Pulmonary artery endothelial cell (primary cell): ENCODE data around the gene SYK. TPM values are rescaled to one million over a fixed set of nuclear protein-coding genes. Genes with fewer than 3 reads are reported as not detected.
"Not testable (repeated sequence)": the region's sequence is repeated elsewhere in the genome, so short reads cannot be mapped to it uniquely, and the experiment has no call there.

ENCODE experiments used
- DNase-seq: peaks from one replicate; pipeline ENCODE4 v3.0.0-alpha.2; 2011; ENCODE audit warnings: low read depth, low spot score
- total RNA-seq: library from RNA; depleted of rRNA; stranded (reverse); fragments of >200 nt; gene quantifications from 2 replicates; pipeline ENCODE4 v1.2.3, GENCODE V29; 2014

Gene SYK
- total RNA-seq, 1 donor from 2014 or later = 0.07 TPM

DNA sequence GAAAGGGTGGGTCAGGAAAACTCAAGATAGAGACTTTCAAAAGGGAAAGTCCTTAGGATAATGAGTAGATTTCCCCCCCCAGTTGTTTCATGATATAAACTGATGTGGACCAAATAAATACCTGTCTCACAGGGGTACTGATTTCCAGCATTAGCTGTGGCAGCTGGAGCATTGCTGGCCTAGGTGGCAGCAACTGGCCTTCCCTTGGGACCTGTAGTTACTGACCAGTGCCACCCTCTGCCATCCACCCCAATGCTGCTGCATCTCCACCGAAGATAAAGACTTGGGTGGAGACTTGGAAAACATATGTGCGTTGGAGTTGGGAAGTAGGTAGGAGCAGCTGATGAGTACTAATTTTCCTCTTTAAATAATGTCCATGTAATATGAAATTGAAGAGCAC is 71.8 kb downstream of the SYK start:
- DNase-seq = no peak

DNA sequence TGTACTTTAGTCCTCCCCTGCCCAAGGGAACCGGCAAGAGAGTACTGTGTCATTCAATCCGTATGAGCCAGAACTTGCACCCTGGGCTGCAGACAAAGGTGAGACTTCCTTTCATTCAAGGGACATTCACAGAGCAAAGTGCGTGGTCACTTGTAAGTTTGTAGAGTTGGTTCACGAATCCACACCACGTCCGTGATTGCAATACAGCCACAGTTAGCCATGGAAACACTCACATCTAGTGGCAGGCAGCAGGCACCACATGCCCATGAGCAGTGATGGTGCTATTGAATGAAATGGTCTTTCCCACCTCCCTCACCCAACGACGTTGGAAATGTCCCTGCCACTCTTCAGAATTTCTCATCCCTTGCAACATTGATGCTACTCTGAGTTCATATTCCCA is 72.6 kb downstream of the SYK start:
- DNase-seq = no peak

DNA sequence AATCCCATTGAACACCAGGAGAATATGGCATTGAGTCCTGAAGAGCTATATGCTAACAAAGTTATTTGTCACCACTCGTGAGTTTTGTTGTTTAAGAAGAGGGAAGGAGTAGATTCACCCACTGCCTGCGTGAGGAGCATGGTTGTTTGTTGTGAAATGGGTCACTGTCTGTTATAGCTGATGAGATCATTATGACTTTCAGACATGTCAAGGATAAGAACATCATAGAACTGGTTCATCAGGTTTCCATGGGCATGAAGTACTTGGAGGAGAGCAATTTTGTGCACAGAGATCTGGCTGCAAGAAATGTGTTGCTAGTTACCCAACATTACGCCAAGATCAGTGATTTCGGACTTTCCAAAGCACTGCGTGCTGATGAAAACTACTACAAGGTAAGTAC is 76.9 kb downstream of the SYK start:
- DNase-seq = no peak

DNA sequence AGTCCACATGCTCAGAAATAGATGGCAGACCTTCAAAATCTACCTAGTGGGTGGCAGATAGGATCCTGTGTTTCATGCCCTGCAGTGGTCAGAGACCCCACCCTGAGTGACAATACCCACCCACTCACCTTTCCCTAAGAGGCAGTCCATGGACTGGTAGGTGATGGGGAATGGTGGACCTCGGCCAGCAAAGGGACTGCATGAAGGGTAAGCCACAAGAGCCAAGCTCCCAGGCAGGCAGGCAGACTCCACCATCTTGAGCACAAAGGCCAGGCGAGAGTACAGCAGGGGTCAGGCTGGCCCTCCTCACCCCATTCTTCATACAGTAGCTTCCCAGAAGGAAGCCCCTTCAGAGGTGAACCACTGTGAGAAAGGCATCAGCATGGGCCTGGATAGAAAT is 78.4 kb downstream of the SYK start:
- DNase-seq = no peak

DNA sequence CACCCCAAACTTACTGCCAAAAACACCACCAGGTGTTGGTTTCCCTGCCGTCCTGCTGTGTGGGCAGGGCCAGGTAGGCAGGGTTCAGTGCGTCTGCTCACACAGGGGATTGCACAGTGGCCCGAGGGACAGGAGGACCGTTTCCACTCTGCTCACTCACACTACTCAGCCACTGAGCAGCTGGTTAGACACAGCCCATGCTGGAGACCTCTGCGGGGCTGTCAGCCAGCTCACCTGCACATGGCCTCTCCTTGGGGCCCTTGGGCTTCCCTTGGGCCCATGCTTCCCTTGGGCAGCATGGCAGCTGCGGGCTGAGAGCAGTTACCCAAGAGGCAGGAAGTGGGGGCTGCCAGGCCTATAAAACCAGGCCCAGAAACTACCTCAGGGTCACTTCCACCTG is 79.0 kb downstream of the SYK start:
- no peak for DNase-seq

DNA sequence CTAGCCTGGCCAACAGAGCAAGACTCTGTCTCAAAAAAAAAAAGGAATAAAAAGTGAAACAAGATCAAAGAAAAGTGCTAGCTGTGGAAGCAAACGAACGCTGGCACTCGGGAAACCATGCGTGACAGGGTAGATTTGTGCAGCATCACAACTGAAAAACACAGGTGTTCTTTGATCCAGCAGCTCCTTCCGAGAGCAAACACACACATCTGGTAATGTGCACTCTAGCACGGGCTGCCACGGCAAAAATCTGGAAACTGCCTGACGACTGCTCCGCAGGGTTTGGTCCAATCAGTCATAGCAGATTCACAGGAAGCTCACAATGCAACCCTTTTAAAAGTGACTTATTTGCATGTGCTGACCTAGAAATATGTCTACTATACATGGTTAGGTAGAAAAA is 80.0 kb downstream of the SYK start:
- no peak for DNase-seq

DNA sequence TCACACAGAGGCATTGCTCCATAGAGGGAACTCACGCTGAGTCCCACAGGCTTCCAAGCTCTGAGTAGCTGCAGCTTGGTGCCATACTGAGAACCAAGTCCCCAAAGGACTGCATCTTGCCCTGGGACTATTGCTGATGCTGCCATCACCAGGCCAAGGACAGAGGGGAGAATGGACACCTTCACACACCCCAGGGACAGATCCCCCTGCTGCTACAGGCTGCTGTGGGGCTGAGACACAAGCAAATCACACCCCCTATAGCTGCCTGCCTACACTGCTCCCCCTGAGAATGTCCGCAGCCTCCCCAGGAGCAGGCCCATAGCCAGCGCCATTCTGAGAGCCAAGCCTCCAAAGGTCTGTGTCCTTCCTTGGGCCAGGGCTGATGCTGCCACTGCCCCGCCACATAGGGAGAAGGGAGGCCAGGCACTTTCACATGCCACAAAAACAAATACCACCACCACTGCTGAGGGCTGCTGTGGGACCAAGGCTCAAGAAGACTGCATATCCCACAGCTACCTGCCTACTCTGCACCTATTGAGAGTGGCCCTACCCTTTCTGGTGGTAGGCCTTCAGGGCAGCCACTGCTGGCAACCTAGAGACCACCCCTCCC is 81.5 kb downstream of the SYK start:
- DNase-seq = no peak

DNA sequence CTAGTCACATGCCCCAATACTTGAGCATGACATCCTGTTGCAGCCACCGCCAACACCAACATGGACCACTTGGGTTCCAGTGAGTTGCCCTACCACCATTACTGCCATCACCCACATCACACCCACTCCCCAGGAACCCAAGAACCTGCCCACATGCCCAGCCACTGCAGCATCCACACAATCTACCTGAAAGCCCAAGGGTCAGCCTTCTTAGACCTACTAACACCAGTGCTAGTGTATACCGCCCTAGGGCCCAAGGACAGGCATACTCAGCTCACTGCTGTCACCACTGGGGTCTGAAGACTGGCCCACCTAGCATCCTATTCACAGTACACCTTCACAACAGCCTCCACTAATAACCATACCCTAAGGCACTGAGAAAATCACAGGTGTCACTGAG is 82.0 kb downstream of the SYK start:
- DNase-seq = no peak

DNA sequence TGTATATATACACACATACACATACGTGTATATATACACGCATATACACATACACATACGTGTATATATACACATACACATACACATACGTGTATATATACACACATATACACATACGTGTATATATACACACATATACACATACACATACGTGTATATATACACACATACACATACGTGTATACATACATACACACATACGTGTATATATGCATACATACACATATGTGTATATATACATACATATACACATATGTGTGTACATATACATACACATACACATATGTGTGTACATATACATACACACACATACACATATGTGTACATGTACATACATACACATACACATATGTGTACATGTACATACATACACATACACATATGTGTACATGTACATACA is 82.6 kb downstream of the SYK start:
- DNase-seq = no peak

DNA sequence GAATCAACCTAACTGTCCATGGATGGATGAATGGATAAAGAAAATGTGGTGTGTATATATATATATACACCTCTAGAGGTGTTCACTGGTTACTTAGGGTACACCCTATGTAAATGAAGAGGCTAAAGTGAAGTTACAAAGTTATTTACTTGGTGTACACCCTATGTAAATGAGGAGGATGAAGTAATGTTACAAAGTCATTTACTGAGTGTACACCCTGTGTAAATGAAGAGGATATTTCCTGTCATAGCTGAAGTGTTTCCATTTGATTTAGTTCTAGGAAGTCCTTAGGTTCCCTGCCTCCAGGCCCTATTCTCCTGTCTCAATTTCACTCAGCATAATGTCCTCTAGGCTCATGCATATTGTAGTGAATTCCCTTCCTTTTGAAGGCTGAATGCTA is 85.2 kb downstream of the SYK start:
- DNase-seq = not testable (repeated sequence)

DNA sequence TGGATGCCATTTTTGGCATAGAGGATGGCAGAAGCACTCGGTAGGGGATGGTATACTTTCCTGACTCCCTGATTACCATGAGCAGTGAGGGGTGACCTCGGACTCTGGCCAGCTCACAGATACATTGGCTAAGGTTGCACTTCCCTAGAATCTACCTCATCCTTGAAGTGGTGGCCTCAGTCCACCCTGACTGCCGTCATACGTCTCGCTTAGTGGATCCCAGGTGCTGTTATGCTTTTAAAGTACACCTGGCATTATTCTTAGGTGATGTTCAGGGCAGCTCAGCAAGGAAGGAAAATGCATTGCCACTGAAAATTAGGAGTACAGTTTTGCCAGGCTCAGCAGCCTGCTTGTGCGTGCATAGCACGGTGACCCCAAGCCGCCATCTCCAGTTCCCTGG is 87.3 kb downstream of the SYK start:
- DNase-seq = no peak

DNA sequence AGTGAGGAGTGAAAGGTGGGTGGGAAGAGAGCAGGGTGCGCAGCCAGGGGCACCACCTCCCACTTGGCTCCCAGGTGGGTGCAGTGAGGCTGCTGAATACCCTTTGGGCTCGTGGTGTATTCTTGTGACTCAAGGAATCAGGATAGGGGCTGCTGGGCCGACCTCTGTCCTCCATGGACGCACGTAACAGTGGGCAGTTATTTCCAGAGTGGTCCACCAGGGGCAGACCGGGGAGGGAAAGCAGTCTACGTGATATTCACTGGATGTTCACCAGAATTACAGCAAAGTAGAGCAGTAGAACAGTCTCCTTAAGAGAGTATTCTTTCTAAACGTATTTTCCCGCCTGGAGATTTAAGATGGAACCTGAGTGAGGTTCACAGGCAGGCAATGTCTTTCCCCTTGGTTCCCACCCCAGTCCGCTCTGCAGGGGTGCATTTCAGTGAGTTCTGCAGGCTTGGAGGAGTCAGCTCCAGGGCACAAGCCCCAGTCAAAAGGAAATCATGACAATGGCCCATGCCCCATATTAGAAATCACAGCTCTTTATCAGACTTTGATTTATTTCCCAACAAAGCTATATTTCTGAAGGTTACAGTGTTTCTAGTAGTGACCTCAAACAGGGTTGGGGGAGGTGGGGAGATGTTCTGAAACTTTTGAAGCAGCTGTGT is 88.7 kb downstream of the SYK start:
- no peak for DNase-seq

DNA sequence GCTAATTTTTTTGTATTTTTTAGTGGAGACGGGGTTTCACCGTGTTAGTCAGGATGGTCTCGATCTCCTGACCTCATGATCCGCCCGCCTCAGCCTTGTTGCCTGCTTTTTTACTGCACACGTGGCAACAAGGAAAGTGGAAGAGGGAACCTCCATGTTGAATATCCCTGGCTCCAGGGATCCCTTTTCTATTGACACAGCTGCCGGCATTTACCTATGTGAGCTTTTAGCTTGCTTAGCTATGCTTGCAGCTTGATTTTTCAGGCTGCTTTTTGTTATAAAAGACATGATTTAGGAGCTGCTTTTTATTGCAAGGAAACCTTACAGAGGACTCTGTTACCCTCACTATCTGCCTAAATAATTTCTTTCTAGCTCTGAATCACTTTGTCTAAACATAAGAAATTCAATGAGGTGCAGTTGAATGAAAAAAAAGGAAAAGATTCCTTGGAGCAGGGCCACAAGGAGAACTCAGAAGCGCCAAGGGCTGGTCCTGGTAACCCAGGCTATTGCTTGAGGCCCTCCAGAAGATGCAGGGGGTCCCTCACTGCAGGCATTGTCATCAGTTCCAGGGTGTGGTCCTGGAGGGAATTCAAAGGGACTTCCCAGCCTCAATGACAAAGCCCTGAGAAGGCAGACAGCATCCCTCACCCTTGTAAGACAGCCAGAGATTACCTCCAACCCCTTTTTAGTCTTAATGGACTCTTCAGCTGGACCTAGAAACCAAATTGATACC is 89.9 kb downstream of the SYK start:
- DNase-seq = no peak

DNA sequence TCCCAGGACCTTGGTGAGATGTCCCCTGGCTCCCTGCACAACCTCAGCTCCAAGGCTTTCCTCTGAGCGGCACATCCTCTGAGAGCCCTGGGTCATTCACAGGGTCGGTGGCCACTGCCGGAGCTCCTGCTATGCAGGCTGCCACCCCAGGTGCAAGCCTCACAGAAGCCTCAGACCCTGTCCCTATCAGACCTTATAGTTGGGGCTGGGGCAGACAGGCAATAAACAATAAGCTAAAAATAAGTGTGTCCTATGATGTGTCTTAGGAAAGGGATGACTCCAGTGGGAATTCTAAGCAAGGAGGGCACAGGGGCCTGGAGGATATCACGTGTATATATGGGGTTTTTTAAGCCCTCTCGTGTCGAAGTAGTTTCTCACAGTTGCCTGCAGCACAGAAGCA is 91.3 kb downstream of the SYK start:
- no peak for DNase-seq

DNA sequence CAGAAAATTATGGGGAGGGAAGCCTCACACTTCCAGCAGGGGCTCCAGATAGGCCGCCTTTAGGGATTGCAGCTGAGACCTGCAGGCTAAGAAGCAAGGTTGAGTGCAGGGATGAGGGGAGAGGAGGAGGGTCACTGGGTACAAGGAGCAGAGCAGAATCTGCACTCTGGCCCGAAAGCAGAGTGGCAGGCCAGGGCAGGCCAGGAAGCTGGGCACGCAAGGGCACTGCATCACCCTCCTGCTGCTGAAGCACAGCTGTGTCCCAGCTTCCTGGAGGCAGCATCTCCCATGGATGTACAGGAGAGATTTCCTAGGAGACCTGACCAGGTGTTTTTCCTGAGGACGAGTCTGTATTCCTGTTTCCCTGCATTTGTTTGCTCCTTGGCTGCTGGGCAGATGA is 92.1 kb downstream of the SYK start:
- no peak for DNase-seq

DNA sequence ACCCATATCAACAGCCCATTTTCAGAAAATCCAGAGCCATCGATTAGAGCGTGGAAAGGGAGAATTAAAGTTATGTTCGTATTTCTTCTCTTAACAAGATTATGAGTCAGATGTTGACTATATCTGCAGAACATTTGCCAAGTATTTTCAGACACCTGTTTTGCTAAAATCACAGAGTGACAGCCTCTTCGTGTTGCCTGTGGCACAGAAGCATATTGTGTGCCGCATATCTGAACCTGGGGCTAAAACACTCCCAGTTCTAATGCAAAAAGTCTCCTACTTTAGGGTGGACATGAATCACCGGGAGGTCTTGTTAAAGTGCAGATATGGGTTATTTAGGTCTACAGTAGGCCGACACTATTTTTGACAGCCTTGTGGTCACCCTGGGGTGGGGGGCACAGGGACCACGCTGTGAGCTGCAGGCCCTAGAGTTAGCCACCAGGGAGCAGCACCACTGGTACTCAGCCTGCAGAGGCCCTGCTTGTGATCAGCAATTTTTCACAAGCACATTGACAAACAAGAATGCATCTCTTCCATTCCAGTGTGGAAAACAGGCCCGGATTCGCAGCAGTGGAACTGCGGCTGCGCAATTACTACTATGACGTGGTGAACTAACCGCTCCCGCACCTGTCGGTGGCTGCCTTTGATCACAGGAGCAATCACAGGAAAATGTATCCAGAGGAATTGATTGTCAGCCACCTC is 93.5 kb downstream of the SYK start:
- no peak for DNase-seq

DNA sequence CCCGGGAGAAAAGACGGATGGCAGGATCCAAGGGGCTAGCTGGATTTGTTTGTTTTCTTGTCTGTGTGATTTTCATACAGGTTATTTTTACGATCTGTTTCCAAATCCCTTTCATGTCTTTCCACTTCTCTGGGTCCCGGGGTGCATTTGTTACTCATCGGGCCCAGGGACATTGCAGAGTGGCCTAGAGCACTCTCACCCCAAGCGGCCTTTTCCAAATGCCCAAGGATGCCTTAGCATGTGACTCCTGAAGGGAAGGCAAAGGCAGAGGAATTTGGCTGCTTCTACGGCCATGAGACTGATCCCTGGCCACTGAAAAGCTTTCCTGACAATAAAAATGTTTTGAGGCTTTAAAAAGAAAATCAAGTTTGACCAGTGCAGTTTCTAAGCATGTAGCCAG is 94.2 kb downstream of the SYK start:
- DNase-seq = no peak

DNA sequence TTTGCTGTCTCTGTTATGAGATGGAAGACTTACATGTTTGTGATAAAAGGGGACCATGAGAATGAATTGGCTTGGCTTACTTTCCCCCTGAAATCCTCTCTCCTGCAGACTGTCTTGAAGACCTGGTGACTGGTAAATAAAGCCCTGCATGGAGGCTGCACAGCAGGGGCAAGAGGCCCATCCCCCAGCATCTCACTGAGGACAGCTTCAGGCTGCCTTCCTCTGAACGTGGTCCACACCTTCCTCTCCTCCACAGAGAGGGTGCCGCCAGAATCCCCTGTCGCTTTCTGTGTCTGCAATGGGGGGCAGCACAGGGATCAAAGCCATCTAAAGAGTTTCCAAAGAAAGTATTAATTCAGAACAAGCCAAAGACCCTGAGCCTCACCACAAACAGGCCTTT is 94.6 kb downstream of the SYK start:
- no peak for DNase-seq

DNA sequence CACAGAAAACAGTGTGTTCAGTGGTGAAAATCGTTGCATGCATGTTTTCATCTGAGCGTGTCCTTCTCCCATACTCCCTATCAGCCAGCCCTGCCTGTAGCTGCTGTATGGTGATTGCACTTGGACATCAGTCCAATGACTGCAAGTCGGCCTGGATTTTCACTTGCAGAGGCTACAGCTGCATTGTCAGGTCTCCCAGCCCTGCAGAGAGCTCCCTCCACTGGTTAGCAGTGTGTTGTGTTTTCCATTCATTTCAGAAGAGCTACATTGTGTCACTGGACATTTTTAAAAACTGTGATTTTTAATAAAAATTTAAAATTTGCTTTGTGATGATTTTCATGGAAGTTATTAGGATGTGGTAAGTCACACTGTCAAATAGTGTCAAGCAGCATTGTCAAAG is 96.6 kb downstream of the SYK start:
- DNase-seq = no peak

DNA sequence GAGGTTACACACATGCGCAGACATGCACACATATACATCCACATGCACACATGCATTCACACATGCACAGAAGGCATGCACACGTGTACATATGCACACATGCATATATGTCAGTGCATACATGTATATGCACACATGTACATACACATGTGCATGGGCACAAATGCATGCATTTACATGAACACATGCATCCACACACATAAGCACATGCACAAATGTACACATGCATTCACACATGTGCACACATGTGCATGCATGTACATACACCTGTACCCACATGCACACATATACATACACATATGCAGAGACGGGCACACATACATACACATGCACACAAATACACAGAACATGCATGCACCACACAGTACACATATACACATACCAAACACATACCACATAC is 97.7 kb downstream of the SYK start:
- DNase-seq = no peak

DNA sequence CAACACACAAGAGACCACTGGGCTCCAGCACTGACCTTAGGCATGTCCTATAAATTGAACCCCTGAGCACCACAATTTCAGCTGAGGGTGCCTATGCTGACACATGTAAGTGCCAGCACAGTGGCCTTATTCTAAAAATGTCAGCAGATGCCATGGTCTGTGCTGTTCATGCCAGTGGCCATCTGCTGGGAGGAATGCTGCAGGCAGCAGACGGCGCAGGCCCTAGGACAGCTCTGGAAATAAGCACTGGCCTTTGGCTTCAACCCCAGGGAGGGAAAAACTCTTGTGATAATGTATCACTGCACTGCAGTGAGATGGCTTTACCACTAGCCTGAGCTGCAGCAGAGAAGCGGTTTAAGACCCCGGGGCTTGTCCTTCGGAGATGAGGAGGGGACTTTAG is 98.5 kb downstream of the SYK start:
- DNase-seq = no peak

DNA sequence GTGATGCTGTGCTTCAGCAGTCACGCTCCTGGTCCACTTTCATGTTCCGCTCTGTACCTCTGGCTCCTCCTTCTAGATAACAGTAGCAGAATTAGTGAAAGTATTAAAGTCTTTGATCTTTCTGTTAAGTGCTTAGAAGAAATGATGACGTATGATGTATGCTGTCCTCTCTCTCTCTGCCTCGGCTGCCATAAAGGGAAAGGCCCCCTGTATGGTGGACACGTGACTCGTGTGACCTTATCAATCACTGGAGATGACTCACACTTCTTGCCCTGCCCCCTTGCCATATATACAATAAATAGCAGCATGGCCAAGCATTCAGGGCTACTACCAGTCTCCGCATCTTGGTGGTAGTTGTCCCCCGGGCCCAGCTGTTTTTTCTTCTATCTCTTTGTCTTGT is 100.3 kb downstream of the SYK start:
- no peak for DNase-seq
